Stimulated activated CD8-positive, alpha-beta memory T cell treated with anti-CD3 and anti-CD28 coated beads, Interleukin-12 subunit alpha, Interleukin-12 subunit beta, amount 100 ng/mL, for 4 hours (primary cell): ENCODE measurements around the gene CD58.
"Not testable (repeated sequence)": the region's sequence is repeated elsewhere in the genome, so short reads cannot be mapped to it uniquely, and the experiment has no call there.

ENCODE experiments used
- DNase-seq: peaks from one replicate; pipeline ENCODE4 v3.0.0-alpha.2; 2020; ENCODE audit warnings: low read depth

CD58 gene

GRCh38 chr1:116593401-116593800 is 22.6 kb upstream of the CD58 start:
- not testable (repeated sequence) for DNase-seq

DNA sequence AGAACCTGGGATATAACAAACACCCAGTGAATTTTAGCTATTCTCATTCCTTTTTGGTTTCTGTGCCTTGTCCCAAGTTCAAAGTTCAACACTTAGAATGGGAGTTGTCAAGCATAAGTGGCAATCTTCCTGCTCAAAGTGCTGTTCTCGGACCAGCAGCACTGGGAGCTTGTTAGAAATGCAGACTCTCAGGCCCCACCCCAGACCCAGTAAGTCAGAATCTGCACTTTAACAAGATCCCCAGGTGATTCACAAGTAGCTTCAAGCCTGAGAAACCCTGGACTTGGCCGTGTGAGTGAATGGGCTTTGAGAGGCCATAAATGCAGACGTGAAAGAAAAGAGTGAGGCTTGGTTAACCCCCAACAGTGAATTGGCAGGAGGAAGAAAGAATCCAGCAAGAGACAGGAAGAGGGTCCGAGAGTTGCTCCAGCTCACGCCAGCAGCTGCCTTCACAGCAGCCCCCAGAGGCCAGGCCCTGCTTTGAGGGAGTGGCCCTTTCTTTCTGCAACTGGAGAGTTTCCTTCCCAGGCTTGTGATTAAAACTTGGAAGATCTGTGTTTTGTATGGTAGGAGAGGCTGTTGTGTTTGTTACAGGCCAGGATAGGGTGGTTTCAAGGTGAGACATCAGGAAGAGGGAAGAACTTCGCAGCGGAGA is 21.3 kb upstream of the CD58 start:
- DNase-seq: not testable (repeated sequence)

GRCh38 chr1:116591006-116591950 is 20.5 kb upstream of the CD58 start:
- not testable (repeated sequence) for DNase-seq

GRCh38 chr1:116590359-116591005 is 19.7 kb upstream of the CD58 start:
- DNase-seq: not testable (repeated sequence)

GRCh38 chr1:116589101-116589735 is 18.4 kb upstream of the CD58 start:
- not testable (repeated sequence) for DNase-seq

DNA sequence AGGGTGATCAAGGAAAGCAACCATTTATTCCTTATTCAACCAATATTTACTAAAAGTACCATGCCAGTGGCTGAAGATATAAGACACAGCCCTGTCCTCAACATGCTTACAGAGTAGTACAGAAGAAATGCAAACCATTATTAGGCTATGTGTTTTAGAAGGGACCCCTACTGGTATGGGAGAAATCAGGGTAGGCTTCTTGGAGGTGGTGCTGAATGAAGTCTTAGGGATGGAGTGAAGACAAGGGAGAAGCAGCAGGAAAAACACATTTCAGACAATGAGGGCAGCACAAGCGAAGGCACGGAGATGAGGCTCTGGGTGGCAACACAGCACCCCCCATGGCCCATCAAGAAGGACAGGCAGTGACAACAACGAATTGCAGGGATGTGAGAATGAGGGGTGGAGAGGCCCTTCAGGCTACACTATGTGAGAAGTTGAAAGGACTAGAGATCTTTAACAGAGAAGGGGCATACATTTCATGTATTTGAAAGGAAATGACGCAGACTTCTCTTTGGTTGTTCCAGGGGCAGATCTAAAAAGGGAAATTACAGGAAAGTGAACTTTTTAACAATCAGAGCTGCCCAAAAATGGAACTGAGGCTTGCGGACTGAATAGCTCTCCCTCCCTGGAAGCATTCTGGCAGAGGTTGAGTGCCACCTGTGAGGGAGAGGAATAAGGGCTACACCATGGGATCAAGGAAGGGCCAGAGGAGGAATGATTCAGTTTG is 16.8 kb upstream of the CD58 start:
- no peak for DNase-seq

GRCh38 chr1:116586741-116587143 is 15.9 kb upstream of the CD58 start:
- no peak for DNase-seq

DNA sequence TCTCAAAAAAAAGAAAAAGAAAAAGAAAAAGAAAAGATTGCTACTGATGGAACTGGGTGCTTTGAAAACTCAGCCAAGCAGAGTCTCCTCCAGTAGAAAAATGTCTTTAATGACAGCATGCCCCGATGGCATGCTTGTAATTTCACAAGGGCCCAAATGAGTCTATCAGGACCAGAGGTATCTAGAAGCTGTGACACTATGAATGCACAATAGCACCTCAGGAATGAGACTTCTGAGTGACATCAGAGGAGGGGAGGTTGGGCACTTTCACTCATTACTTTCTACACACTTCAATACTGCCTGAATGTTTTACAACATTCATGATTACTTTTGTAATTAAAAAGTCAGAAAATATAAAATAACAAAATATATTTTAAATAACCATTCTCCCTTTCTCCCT is 15.1 kb upstream of the CD58 start:
- no peak for DNase-seq

DNA sequence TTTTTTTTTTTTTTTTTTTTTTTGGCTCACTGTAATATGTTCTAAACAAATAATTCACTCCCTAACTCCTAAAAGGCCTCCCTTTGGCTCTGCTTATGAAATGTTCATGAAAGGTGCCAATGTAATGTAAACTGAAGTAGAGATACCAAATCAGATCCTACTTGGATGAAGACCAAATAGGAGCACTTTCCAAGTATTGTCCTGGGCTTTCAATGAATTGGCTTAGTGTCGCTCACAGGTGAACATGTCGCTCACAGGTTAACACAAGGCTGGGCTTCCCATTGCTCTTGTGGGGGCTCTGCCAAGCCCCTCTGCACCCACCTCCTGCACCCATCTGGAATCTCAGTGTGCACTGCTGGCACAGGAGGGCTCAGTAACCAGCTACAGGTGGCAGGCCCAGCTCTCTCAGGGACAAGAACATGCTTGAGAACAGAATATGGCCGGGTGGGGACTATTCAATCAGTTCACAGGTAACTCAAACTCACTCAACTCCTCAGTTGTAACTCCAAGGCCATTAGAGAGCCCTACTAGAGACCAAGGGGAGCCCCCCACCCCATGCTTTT is 10.6 kb upstream of the CD58 start:
- DNase-seq: no peak

GRCh38 chr1:116580446-116581322 is 9.9 kb upstream of the CD58 start:
- no peak for DNase-seq

DNA sequence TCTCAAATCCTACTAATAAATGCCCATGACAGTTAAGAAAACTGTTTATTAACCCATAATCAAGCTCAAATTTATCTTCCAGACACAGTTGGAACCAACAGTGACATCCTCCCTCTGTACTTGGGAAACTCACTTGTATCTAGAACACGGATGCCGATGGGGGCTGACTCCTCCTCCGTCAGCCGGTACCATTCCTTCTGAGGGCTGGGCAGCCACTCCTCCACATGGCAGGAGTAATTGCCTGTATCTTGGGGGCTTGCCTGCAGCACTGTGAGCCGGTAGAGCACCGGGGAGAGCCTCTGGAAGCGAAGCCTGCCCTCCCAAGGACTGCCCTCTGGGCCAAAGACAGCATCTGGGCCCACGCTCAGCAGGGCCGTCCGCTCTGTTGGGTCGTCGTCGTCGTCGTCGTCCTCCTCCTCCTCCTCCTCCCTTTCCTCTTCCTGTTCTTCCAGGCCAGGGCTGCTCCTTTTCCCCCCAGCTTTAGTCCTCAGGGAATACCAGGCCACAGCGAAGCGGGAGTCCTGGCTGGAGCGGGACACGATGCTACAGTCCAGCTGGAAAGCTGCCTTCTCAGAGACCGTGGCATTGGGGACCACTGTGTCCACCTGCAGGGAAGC is 8.5 kb upstream of the CD58 start:
- DNase-seq: no peak

DNA sequence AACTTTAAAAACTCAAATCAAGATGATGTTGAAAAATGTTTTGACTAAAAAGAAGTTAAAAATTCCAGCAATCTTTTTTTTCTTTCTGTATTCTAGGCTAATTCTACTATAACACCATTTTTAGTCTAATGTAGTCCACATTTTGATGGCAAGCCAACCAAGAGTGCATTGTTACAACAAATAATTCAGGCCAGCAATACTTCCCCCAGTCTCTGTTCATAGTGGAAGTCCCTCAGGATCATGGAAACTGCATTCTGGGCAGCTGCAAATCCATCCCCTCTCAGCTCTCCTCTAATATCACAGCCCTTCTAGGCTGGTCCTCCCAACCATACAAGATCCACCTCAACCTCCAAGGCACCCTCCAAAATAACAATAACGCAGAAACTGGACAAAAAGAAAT is 7.8 kb upstream of the CD58 start:
- DNase-seq: no peak

DNA sequence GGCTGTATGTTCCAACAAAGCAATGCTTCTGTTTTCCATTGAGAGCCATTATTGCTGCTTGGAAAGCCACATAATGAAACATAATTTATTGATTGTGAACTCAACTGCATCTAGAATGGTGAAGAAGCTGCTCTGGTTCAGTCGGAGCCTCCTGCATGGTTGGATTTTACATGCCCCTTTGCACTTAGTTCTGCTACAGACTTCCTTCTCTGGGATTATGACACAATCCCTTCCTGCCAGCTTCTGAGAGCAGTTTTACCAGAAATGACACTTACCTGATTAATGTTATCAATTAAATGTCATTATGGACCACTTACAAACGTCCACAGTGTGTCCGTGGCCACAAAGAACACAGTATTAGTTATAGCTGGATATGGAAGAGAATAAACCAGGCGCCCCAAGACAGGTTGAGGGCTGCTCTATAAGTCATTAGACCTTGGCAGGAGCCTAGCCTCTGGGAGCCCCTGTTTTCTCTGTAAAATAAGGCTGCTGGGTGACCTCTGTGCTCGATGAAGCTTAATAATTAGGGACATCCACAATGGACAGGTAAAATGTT is 7.0 kb upstream of the CD58 start:
- DNase-seq: no peak

- peak; percentile 36 for DNase-seq
These were observed 3.9 kb upstream of the CD58 start for GRCh38 chr1:116574581-116575291.

- DNase-seq: no peak
These were observed 2.7 kb upstream of the CD58 start for GRCh38 chr1:116573431-116574095.

DNA sequence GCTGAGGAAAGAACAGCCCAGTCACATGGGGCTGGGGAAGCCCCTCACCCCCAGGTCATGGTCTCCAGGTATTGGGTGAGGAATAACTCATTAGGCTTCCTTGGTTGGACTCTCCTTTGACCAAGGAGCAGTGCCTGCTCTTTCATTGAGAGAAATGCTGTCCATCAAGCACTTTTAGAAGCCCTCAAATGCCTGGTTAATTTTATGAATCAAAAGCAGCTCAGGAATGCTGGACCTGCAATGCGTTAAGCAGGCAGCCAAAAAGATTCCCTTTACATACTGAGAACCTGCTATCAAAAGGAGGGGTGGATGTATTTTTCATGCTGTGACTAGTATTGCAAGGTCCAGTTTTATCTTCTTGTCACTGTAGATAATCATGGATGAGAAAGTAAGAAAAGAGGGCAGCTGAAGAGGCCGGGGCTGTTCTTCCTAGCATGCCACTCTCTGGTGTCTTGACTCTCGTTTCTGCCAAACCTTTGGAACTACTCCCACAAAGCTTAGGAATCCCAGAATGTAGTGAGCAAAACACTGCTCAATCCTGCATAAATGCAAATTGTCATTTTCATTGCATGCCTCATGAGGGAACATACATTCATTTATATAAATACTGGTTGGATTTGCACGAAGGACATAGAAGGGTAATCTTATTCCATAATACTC is 2.1 kb upstream of the CD58 start:
- no peak for DNase-seq

DNA sequence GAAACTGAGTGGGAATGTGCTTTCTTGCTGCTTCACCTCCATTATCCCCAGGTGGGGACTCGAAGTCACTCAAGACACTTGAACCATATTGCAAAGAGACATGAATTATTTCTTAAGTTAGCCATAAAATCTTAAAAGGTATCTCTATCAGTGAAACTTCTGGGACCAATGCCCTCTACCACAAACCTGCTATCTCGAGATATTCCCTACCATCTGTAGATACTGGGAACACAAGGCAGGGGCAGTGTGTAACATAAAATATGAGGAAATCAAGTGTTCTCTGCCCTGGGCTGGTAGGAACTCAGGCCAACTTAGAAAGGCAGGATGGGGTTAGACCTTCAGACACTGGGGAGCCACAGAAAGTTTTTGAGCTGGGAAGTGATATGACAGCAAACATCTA is 1.3 kb upstream of the CD58 start:
- no peak for DNase-seq
